ENCODE data around the gene HMCN2. TPM values are rescaled to one million over a fixed set of nuclear protein-coding genes. Genes with fewer than 3 reads are reported as not detected.

HMCN2 gene
- total and polyA plus RNA-seq, 9 donors, result 0.12 to 4.2 (median 0.98) TPM

DNA sequence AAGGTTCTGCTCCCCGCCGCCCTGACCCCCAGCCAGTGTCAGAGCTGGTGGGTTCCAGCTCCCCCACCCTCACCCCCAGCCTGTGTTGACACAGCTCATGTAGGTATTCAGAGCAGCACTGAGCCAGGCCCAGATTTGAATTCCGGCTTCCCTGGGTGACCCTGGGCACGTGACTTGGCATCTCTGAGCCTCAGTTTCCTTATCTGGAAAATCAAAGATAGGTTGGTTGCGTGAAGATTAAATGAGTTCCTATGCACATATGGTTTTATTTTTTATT is 42.0 kb downstream of the HMCN2 start:
- Histone ChIP-seq H3K27me3 (no peaks in the 10 kb centered on the region), H3K27ac (no peak overlapping the region), H3K4me1 (ENCODE audit: insufficient read depth) (no peaks in the 10 kb centered on the region), H3K9me3 (no peaks in the 10 kb centered on the region), H3K36me3 (no peaks in the 10 kb centered on the region), H3K4me3 (no peak overlapping the region)
- intact Hi-C loops (cut with DNase I), result no loop called here
- TF ChIP-seq EP300 (IDR thresholded peaks at IDR 0.05) (no peak), POLR2A (IDR thresholded peaks at IDR 0.05) (no peak)
- TF ChIP-seq, protein P1, sequence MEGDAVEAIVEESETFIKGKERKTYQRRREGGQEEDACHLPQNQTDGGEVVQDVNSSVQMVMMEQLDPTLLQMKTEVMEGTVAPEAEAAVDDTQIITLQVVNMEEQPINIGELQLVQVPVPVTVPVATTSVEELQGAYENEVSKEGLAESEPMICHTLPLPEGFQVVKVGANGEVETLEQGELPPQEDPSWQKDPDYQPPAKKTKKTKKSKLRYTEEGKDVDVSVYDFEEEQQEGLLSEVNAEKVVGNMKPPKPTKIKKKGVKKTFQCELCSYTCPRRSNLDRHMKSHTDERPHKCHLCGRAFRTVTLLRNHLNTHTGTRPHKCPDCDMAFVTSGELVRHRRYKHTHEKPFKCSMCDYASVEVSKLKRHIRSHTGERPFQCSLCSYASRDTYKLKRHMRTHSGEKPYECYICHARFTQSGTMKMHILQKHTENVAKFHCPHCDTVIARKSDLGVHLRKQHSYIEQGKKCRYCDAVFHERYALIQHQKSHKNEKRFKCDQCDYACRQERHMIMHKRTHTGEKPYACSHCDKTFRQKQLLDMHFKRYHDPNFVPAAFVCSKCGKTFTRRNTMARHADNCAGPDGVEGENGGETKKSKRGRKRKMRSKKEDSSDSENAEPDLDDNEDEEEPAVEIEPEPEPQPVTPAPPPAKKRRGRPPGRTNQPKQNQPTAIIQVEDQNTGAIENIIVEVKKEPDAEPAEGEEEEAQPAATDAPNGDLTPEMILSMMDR (IDR thresholded peaks at IDR 0.05), result no peak
- DNase-seq, result no peak
- 93 to 96% (median 94%) methylated on average over 5 of the region's 5 CpGs for WGBS, 3 donors

DNA sequence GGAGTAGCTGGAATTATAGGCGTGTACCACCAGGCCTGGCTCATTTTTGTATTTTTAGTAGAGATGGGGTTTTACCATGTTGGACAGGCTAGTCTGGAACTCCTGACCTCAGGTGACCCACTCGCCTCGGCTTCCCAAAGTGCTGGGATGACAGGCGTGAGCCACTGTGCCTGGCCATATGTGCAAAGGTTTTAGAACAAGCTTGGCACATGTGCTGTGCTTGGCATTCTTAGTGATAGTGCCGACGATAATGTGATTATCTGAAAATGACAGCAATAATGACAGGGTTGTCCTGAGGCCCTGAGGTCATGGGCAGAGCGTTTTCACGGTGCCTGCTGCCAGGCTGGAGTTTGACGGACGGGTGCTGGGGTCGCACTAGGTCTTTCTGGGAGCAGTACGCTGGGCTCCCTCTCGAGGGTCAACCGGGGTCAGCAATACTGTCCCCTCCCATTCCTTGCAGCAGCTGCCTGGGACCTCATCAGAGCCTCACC is 42.6 kb downstream of the HMCN2 start:
- no peak for DNase-seq
- 68 to 84% (median 73%) methylated on average over 14 of the region's 14 CpGs for WGBS, 3 donors
- Histone ChIP-seq H3K4me3 (no peak overlapping the region), H3K27me3 (no peaks in the 10 kb centered on the region), H3K4me1 (ENCODE audit: insufficient read depth) (no peaks in the 10 kb centered on the region), H3K36me3 (no peaks in the 10 kb centered on the region), H3K9me3 (no peaks in the 10 kb centered on the region), H3K27ac (no peak overlapping the region)
- intact Hi-C loops (cut with DNase I), result no loop called here
- TF ChIP-seq POLR2A (IDR thresholded peaks at IDR 0.05) (no peak), EP300 (IDR thresholded peaks at IDR 0.05) (no peak)
- TF ChIP-seq, protein P1 (IDR thresholded peaks at IDR 0.05), result no peak

DNA sequence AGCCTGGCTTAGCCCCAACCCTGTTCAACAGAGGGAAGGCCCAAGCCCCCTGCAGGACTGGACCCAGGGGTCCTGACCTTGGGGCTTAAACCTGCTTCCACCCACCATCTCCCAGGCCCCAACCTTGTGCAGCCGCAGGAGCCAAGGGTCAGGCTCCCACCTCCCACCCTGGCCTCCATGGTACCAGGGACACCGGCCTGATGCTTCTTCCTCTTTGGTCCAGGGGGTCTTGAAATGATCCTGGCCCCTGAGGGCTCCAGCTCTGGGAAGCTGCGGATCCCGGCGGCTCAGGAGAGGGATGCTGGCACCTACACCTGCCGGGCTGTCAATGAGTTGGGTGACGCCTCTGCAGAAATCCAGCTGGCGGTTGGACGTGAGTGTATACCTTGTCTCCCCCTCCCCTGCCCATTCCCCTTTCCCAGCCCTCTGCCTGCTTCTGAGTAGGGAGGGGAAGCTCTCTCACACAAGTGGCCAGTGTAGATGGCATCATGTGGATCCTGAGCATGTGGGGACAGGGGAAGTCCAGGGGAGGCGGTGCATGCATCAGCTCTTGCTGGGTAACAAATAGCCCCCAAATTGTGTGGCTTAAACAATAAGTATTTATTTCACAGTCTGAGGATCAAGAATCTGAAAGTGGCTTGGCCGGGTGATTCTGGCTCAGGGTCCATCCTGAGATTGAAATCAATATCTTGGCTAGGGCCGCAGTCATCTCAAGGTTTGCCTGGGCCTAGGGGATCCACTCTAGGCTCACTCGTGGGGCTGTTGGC is 44.3 kb downstream of the HMCN2 start:
- Histone ChIP-seq H3K4me3 (no peak overlapping the region), H3K4me1 (ENCODE audit: insufficient read depth) (no peaks in the 10 kb centered on the region), H3K27ac (no peak overlapping the region), H3K9me3 (no peaks in the 10 kb centered on the region), H3K36me3 (no peaks in the 10 kb centered on the region), H3K27me3 (no peaks in the 10 kb centered on the region)
- intact Hi-C loops (cut with DNase I), result no loop called here
- 86 to 95% (median 91%) methylated on average over 13 of the region's 13 CpGs for WGBS, 3 donors
- no peak for DNase-seq
- no peak for TF ChIP-seq EP300 (IDR thresholded peaks at IDR 0.05)
- TF ChIP-seq, protein P1 (IDR thresholded peaks at IDR 0.05), result no peak

DNA sequence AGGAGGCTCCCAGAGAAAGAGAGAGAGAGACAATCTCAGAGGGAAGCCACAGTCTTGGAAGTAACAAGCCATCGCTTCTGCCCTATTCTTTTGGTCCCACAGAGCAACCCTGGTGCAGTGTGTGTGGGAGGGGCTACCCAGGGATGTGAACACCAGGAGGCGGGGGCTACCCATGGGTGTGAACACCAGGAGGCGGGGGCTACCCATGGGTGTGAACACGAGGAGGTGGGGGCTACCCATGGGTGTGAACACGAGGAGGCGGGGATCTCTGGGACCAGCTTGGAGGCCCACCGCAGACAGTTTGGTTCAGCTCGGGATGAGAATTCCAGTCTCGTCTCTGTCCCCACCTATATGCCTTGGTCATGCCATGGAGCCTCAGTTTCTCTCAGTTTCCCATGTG is 44.9 kb downstream of the HMCN2 start:
- no peaks in the 10 kb centered on the region for H3K27me3 ChIP-seq
- no peak for DNase-seq
- intact Hi-C loops (cut with DNase I), result no loop called here
- H3K27ac ChIP-seq, result no peak overlapping the region
- WGBS, 3 donors, result 87 to 94% (median 89%) methylated on average over 9 of the region's 9 CpGs
- H3K4me1 ChIP-seq (ENCODE audit: insufficient read depth), result no peaks in the 10 kb centered on the region
- no peaks in the 10 kb centered on the region for H3K9me3 ChIP-seq
- no peak overlapping the region for H3K4me3 ChIP-seq
- no peaks in the 10 kb centered on the region for H3K36me3 ChIP-seq
- TF ChIP-seq POLR2A (IDR thresholded peaks at IDR 0.05) (no peak), EP300 (IDR thresholded peaks at IDR 0.05) (no peak)
- TF ChIP-seq, protein P1 (IDR thresholded peaks at IDR 0.05), result no peak

Data from ovary (tissue), 9 donors.